Activated CD8-positive, alpha-beta memory T cell treated with anti-CD3 and anti-CD28 coated beads, Interleukin-2, amount 10 ng/mL, durations not matched to agents 7 days and 5 days (primary cell): Measurements from ENCODE around the gene GNB1L. TPM values are rescaled to one million over a fixed set of nuclear protein-coding genes. Genes with fewer than 3 reads are reported as not detected.
A peak's percentile ranks its signal among the peaks of the same experiment; 100 is the strongest.

Experiments used
- ATAC-seq: fragments of 150-1000 bp; cut with Tn5 transposase; one replicate; pipeline ENCODE4 v1.10.0; 2021; ENCODE audit warnings: moderate library complexity
- CTCF ChIA-PET: fragments of 350-600 bp; sonication (Branson Sonifier 250); formaldehyde crosslinking; loops from one replicate; lab custom pipeline; 2021; ENCODE audit warnings: antibody characterized with exemption; lab: Charles Lee
- DNase-seq: peaks from one replicate; pipeline ENCODE4 v3.0.0-alpha.2; 2020
- H3K27ac Mint-ChIP-seq: one replicate; pipeline ENCODE4 v1.8.0; 2021; ENCODE audit warnings: mild to moderate bottlenecking, mixed read lengths
- H3K27me3 Mint-ChIP-seq: one replicate; pipeline ENCODE4 v1.8.0; 2021; ENCODE audit warnings: mixed read lengths
- H3K36me3 Mint-ChIP-seq: one replicate; pipeline ENCODE4 v1.8.0; 2021; ENCODE audit warnings: mild to moderate bottlenecking, mixed read lengths
- H3K4me1 Mint-ChIP-seq: one replicate; pipeline ENCODE4 v1.8.0; 2021; ENCODE audit warnings: mixed read lengths
- H3K4me3 Mint-ChIP-seq: one replicate; pipeline ENCODE4 v1.8.0; 2021; ENCODE audit warnings: mild to moderate bottlenecking, moderate library complexity, mixed read lengths
- H3K9me3 Mint-ChIP-seq: one replicate; pipeline ENCODE4 v1.8.0; 2022; ENCODE audit warnings: low read depth, mixed read lengths
- total RNA-seq, 2 experiments: library from RNA; stranded (reverse); gene quantifications; one replicate each; pipeline ENCODE4 v1.2.3, GENCODE V29; 2021

The GNB1L gene
- total RNA-seq, 2 experiments from 2014 or later: 13.7 to 14.7 TPM

DNA sequence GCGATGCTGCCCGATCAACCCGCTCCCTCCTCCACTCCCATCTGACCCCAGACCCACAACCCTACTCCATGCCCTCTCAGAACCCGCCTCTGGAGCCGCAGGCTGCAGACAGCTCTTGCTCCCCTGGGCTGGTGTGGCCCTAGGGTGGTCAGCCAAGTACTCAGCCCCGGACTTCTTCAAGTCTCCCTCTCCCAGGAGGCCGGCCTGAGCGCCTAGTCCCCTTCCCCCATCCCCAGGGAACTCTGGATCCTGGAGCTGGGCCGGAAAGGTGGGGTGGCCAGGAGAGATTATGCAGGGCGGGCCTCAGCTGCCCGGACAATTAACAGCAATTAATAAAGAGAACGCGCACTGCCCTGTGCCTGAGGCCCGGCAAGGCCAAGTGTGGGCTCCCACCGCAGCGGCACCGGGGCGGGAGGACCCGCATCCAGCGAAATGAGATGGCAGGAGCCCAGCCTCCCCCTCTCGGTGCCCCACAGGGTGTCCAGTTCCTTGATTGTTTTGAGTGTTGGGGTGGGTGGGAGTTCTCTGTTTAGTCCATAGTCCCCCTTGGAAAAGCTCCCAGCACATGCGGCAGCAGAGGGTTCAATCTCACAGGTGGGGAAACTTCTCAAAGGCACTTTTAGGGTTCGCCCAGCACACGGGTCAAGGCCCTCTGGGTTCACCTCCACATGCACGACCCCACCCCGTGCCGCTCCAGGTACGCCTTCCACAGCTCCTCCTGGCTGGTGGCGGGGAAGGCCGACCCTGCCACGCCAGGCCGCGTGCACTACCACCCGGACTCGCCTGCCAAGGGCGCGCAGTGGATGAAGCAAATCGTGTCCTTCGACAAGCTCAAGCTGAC is 91.0 kb downstream of the GNB1L start:
- Mint-ChIP-seq H3K4me3 (no peak overlapping the region), H3K27me3 (peaks cover 74% of the 10 kb centered on the region), H3K9me3 (no peaks in the 10 kb centered on the region), H3K27ac (no peak overlapping the region), H3K36me3 (peaks cover 6% of the 10 kb centered on the region), H3K4me1 (peaks cover 22% of the 10 kb centered on the region)
- CTCF ChIA-PET: interaction anchor here (1.2 to 3.4 kb wide), 2 partner anchors 32 to 40 kb away, joined by 3 to 20 read pairs; partner anchors contain the start of gene GP1BB
- DNase-seq: no peak
- ATAC-seq: no peak

DNA sequence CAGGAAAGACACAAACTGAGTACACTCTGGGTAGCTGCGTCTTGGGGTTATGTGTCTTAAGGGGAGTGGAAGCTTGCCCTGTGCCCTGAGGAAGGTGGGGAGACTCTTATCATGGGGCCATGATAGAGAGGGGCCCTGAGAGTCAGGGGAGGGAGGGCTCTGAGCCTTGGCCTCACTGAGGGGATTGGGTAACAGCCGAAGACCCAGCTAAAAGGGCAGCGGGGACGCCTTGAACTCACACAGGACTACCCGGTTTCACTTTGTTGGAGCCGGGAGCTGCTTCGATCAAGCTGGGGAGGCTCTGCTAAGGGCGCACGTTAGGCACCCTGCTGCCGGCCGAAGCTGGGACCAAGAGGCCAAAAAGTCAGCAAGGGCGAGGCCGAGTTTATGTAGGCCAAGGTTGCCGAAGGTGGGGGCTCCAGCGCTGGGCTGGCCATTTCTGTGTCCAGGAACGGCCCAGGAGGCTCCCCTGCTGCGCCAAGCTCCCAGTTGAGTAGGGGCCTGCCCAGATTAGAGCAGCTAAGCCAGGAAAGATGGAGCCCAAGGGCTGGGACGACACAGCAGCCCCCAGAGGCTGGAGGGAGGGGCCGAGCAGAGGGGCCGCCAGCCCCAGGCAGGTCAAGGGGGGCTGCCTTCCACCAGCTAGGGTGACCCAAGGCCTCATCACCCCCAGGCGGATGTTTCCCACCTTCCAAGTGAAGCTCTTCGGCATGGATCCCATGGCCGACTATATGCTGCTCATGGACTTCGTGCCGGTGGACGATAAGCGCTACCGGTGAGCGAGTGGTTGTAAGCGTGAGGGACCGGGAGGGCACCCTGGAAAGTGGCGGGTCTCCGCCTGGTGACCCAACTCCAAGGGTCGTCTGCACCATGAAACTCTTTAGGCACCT is 91.9 kb downstream of the GNB1L start:
- H3K36me3 Mint-ChIP-seq: peaks cover 6% of the 10 kb centered on the region
- CTCF ChIA-PET: interaction anchor here (0.8 to 0.9 kb wide), 2 partner anchors 32 to 147 kb away, joined by 3 read pairs; no protein-coding TSS in a partner anchor
- H3K9me3 Mint-ChIP-seq: no peaks in the 10 kb centered on the region
- H3K4me3 Mint-ChIP-seq: no peak overlapping the region
- H3K4me1 Mint-ChIP-seq: peaks cover 20% of the 10 kb centered on the region
- ATAC-seq (no peak), DNase-seq (no peak)
- no peak overlapping the region for H3K27ac Mint-ChIP-seq
- peaks cover 72% of the 10 kb centered on the region for H3K27me3 Mint-ChIP-seq

DNA sequence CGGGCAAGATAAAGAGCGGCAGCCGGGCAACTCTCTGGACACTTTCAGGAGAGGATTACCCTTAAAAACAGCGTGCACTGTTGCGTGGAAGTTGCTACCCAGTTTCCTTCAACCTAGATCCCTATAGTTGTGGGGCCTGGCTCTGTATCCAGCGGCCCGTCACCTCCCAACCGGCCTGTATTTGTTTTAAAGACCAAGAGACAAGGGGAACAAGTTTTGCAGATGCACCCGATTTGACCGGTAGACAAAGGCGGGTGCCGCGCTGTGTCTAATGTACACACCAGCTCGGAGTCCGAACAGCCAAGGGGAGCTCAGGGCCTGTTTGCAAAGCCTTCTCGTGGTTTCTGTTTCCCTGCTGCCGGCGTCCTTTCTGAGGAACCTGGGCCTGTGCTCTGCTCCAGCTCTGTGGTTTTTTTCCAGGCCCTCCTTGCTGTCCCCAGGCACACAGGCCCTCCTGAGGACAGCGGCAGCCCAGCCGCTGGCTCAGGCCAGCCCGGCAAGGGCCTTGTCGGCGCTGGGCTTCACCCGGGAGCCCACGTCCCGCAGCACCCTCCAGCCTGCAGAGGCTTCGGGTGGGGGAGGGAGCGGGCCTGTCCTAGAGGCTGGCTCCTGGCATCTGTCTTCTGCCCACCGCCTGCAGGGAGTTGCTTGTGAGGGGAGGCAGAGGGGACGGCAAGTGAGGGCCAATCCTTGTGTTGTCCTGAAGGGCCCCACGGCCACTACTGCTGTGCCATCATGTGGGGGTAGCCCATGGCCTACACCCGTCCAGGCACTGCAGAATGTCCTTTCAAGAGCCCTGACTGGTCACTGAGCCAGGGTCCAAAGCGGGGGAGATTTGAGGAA is 92.7 kb downstream of the GNB1L start:
- H3K4me3 Mint-ChIP-seq: no peak overlapping the region
- no peak for DNase-seq
- no peaks in the 10 kb centered on the region for H3K9me3 Mint-ChIP-seq
- no peak overlapping the region for H3K27ac Mint-ChIP-seq
- H3K4me1 Mint-ChIP-seq: peaks cover 21% of the 10 kb centered on the region
- CTCF ChIA-PET: interaction anchor here (0.8 to 1.8 kb wide), 3 partner anchors 31 to 148 kb away, joined by 3 to 8 read pairs (median 3); no protein-coding TSS in a partner anchor
- no peak for ATAC-seq
- peaks cover 71% of the 10 kb centered on the region for H3K27me3 Mint-ChIP-seq
- H3K36me3 Mint-ChIP-seq: peaks cover 6% of the 10 kb centered on the region

GRCh38 chr22:19760951-19761724 is 93.5 kb downstream of the GNB1L start:
- Mint-ChIP-seq H3K27ac (no peak overlapping the region), H3K4me1 (peaks cover 23% of the 10 kb centered on the region), H3K27me3 (peaks cover 75% of the 10 kb centered on the region), H3K9me3 (no peaks in the 10 kb centered on the region), H3K4me3 (no peak overlapping the region), H3K36me3 (peaks cover 6% of the 10 kb centered on the region)
- CTCF ChIA-PET: interaction anchor here (1.8 kb wide), 1 partner anchor 31 kb away, joined by 8 read pairs; no protein-coding TSS in a partner anchor
- no peak for DNase-seq
- no peak for ATAC-seq

DNA sequence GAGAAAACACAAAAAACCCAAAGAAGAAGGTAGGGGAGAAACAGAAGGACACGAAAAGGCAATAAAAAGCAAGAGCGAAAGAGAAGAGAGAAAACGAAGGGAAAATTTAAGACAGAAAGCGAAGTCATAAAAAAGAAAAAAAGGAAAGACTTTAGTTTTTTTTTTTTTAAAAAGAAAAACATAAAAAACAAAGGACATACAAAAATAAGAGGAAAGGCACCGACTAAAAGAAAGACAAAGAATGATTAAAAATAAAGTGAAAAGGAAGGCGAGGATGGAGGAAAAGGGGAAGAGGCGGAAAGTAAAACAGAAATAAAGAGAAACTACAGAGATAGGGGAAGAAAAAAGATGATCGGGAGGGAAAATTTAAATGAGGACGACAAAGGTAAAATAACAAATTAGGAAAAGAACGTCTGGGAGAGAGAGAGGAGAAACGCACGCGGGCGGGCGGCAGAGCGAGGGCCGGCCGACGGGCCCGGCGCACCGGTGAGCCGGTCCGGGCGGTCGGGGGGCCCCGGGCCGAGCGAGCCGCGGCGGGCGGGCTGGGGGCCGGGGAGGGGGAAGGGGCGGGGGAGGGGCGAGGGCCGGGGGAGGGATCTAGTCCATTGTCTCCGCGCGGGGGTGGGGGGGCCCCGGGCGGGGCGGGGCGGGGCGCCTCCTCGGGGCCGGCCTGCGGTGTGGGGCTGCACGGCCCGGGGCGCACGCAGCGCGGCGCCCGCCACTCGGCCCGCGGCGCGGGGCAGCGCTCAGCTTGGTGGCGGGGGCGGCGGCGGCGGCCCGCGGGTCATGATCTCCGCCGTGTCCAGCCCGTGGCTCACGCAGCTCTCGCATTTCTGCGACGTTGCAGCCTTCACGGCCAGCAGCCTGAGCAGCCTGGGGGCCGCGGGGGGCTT is 94.4 kb downstream of the GNB1L start, which contains the start of gene TBX1:
Gene TBX1, plus strand, starts transcription at position 721 of the 893 bp plus-strand sequence. Its CDS starts 66 bp downstream, at position 787.
- ATAC-seq (no peak), DNase-seq (no peak)
- Mint-ChIP-seq H3K27ac (peak within 1 kb of the TSS; percentile 80), H3K4me3 (peak within 1 kb of the TSS; percentile 42), H3K4me1 (peaks cover 20% of the 10 kb centered on the region), H3K27me3 (peaks cover 80% of the 10 kb centered on the region), H3K36me3 (peaks cover 6% of the 10 kb centered on the region), H3K9me3 (no peaks in the 10 kb centered on the region)
- CTCF ChIA-PET: interaction anchor here (1.8 kb wide), 1 partner anchor 30 kb away, joined by 8 read pairs; no protein-coding TSS in a partner anchor

- Mint-ChIP-seq H3K4me3 (peak overlapping the region; percentile 42), H3K9me3 (no peaks in the 10 kb centered on the region), H3K27ac (no peak overlapping the region), H3K36me3 (peaks cover 6% of the 10 kb centered on the region), H3K4me1 (peaks cover 17% of the 10 kb centered on the region), H3K27me3 (peaks cover 79% of the 10 kb centered on the region)
- DNase-seq (no peak), ATAC-seq (no peak)
- CTCF ChIA-PET: interaction anchor here (0.8 kb wide), 1 partner anchor 29 kb away, joined by 3 read pairs; no protein-coding TSS in a partner anchor
These were observed 95.1 kb downstream of the GNB1L start for GRCh38 chr22:19759427-19760057.

- Mint-ChIP-seq H3K9me3 (no peaks in the 10 kb centered on the region), H3K36me3 (peaks cover 6% of the 10 kb centered on the region), H3K27me3 (peaks cover 79% of the 10 kb centered on the region), H3K4me1 (peaks cover 17% of the 10 kb centered on the region), H3K4me3 (no peak overlapping the region), H3K27ac (no peak overlapping the region)
- DNase-seq: no peak
- no peak for ATAC-seq
- CTCF ChIA-PET: interaction anchor here (0.8 kb wide), 1 partner anchor 28 kb away, joined by 3 read pairs; no protein-coding TSS in a partner anchor
These were observed 95.7 kb downstream of the GNB1L start for GRCh38 chr22:19758896-19759426.

DNA sequence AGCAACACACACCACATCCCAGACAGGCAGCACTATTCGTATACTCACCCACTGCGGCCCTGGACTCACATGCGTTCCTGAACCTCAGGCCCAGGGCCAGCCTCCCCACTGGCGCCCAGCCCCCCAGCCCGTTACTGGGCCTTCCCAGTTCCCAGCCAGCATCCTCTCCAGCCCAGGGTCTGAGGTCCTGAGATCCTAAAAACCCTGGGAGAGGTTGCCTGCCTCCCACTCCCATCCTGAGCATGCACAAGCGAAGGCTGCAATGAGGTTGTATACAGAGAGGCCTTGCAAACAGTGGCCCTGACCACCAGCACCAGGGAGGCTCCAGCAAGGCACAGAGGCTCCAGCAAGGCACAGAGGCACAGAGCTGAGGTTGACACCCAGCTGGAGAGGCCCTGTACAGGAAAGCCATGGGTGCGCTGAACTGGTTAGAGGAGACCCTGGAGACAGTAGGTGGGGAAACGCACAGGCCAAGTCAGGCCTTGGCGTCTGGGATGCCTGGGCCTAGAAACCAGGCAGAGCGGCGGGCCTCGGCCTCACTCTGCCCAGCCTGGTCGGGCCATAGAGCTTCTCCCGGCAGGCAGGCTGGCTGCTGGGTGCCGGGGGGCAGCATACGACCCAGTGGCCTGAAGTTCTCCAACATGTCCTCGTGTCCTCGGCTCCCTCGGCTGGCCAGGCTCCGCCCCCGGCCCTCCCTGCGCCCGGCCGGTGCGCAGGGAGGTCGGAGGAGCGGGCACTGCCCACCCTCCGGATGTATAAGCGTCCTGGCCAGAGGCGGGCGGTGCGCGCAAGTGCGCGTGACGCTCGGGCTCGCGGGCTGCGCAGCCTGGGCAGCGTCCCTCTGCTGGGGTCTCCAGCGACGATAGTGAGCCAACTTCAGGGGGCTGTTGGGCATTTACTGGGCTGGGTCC is 96.4 kb downstream of the GNB1L start:
- Mint-ChIP-seq H3K9me3 (no peaks in the 10 kb centered on the region), H3K4me1 (peaks cover 17% of the 10 kb centered on the region), H3K27ac (no peak overlapping the region), H3K27me3 (peaks cover 79% of the 10 kb centered on the region), H3K4me3 (peak overlapping the region; percentile 29), H3K36me3 (peaks cover 6% of the 10 kb centered on the region)
- DNase-seq (no peak), ATAC-seq (no peak)
- CTCF ChIA-PET: interaction anchor here (1.2 to 2.9 kb wide), 2 partner anchors 11 to 152 kb away, joined by 3 to 27 read pairs; no protein-coding TSS in a partner anchor

- Mint-ChIP-seq H3K4me1 (peaks cover 17% of the 10 kb centered on the region), H3K9me3 (no peaks in the 10 kb centered on the region), H3K27ac (no peak overlapping the region), H3K4me3 (peak overlapping the region; percentile 29), H3K36me3 (peaks cover 6% of the 10 kb centered on the region), H3K27me3 (peaks cover 79% of the 10 kb centered on the region)
- ATAC-seq (no peak), DNase-seq (no peak)
- CTCF ChIA-PET: interaction anchor here (1.2 to 4.3 kb wide), 7 partner anchors 8 to 153 kb away, joined by 3 to 27 read pairs (median 4); partner anchors contain the start of gene GP1BB
These were observed 97.3 kb downstream of the GNB1L start for GRCh38 chr22:19757140-19757984.
